Transverse colon (tissue), 4 donors: Measurements from ENCODE around the gene NHLH1.

Experiments used
- POLR2A ChIP-seq: fragments of 450-650 bp; IDR thresholded peaks from one replicate; pipeline ENCODE4 v1.6.1; 2016; ENCODE audit warnings: antibody characterized with exemption, mild to moderate bottlenecking, moderate library complexity
- POLR2AphosphoS5 ChIP-seq, 3 donors: sonication (generic); formaldehyde crosslinking; IDR thresholded peaks; one replicate each; pipeline ENCODE4 v1.6.1; 2016; ENCODE audit warnings: antibody characterized with exemption in 3 of 3
- TF ChIP-seq, protein P1 (sequence below), 5 experiments: fragments of 200-600 bp in 3 of 5; fragments of 450-650 bp in 2 of 5; sonication (generic) in 3 of 5; IDR thresholded peaks; 1 replicate in 2 of 5; 2 replicates in 3 of 5; pipeline ENCODE4 v1.5.1; 2016 to 2017; ENCODE audit warnings: antibody characterized with exemption in 5 of 5, inconsistent platforms in 3 of 5, mild to moderate bottlenecking in 2 of 5, moderate library complexity in 1 of 5

DNA sequence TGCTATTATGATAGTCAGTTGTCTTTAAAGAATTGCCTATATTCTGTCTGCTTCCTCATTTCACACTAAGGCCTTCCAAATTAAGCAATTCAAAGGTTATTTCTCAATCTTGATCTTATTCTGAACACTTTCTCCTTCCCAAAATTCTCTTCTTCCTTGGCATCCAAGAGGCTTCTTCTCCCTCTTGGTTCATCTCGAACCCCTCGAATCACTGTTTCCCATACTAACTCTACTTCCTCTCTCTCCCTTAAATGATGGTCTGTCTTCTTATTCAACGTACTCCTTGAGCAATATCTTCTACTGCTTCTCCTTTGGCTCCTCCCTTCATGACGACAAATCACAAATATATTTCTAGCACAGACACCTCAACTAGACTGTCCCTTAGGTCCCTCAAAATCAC is 28.3 kb upstream of the NHLH1 start:
- TF ChIP-seq, protein P1, sequence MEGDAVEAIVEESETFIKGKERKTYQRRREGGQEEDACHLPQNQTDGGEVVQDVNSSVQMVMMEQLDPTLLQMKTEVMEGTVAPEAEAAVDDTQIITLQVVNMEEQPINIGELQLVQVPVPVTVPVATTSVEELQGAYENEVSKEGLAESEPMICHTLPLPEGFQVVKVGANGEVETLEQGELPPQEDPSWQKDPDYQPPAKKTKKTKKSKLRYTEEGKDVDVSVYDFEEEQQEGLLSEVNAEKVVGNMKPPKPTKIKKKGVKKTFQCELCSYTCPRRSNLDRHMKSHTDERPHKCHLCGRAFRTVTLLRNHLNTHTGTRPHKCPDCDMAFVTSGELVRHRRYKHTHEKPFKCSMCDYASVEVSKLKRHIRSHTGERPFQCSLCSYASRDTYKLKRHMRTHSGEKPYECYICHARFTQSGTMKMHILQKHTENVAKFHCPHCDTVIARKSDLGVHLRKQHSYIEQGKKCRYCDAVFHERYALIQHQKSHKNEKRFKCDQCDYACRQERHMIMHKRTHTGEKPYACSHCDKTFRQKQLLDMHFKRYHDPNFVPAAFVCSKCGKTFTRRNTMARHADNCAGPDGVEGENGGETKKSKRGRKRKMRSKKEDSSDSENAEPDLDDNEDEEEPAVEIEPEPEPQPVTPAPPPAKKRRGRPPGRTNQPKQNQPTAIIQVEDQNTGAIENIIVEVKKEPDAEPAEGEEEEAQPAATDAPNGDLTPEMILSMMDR (IDR thresholded peaks at IDR 0.05): no peak
- no peak for TF ChIP-seq POLR2A
- TF ChIP-seq POLR2AphosphoS5 (IDR thresholded peaks at IDR 0.05): no peak
